ENCODE measurements around the gene NACC2.

Gene NACC2

DNA sequence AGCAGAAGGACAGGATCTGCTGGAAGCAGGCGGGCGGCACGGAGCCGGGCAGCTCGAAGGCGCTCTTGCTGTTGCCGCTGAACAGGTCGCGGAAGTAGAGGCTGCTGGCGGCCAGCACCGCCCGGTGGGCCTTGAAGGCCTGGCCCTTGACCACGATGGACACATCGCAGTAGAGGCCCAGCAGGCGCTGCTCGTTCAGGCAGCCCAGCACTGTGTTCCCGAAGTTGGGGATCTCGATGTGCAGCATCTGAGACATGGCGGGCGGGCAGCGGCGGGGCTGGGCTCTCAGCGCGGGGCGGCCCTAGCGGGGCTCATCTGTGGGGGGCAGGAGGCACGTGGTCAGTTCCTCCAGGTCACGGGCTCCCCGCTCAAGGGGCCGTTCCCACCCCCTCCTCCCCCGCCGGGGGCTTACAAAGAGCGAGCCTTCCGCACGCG is 44.8 kb downstream of the NACC2 start:
- peak overlapping the region; percentile 53 for H3K4me3 ChIP-seq (ENCODE audit: low read depth, low read length)
- peak overlapping the region; percentile 98; the same call in 1 of the 2 replicates for H3K27ac ChIP-seq (ENCODE audit: extremely low read depth, low read depth, low read length)
- ChIA-PET POLR2A (interaction anchor here (1.7 kb wide), 1 partner anchor 89 kb away, joined by 6 read pairs; the partner anchor contains the start of gene UBAC1), CTCF (interaction anchor here (0.7 kb wide), 2 partner anchors 24 to 82 kb away, joined by 4 to 5 read pairs; no protein-coding TSS in a partner anchor)
- peaks cover 0 to 44% of the 10 kb centered on the region in 2 experiments; a peak in 1 of 3 replicates for H3K36me3 ChIP-seq (ENCODE audit: control insufficient read depth in 2 of 2, insufficient read depth in 1 of 2, low read length in 2 of 2)
- TF ChIP-seq FEZF1 (tag by site-specific recombination; IDR thresholded peaks at IDR 0.05): no peak
- TF ChIP-seq ZBTB21 (tag by site-specific recombination; IDR thresholded peaks at IDR 0.05): no peak
- no peak for TF ChIP-seq ZSCAN30 (tag by site-specific recombination; IDR thresholded peaks at IDR 0.05)
- TF ChIP-seq, protein P1, sequence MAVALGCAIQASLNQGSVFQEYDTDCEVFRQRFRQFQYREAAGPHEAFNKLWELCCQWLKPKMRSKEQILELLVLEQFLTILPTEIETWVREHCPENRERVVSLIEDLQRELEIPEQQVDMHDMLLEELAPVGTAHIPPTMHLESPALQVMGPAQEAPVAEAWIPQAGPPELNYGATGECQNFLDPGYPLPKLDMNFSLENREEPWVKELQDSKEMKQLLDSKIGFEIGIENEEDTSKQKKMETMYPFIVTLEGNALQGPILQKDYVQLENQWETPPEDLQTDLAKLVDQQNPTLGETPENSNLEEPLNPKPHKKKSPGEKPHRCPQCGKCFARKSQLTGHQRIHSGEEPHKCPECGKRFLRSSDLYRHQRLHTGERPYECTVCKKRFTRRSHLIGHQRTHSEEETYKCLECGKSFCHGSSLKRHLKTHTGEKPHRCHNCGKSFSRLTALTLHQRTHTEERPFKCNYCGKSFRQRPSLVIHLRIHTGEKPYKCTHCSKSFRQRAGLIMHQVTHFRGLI (tag by site-specific recombination; IDR thresholded peaks at IDR 0.05): peak; percentile 81
- TF ChIP-seq, protein P2, sequence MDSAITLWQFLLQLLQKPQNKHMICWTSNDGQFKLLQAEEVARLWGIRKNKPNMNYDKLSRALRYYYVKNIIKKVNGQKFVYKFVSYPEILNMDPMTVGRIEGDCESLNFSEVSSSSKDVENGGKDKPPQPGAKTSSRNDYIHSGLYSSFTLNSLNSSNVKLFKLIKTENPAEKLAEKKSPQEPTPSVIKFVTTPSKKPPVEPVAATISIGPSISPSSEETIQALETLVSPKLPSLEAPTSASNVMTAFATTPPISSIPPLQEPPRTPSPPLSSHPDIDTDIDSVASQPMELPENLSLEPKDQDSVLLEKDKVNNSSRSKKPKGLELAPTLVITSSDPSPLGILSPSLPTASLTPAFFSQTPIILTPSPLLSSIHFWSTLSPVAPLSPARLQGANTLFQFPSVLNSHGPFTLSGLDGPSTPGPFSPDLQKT (IDR thresholded peaks at IDR 0.05; ENCODE audit: borderline replicate concordance, low read depth, low read length): no peak
- H3K9me3 ChIP-seq (ENCODE audit: control insufficient read depth, insufficient read depth, low read depth, low read length): no peaks in the 10 kb centered on the region
- H3K4me1 ChIP-seq (ENCODE audit: control insufficient read depth, insufficient read depth, low read length): peaks cover 8% of the 10 kb centered on the region

DNA sequence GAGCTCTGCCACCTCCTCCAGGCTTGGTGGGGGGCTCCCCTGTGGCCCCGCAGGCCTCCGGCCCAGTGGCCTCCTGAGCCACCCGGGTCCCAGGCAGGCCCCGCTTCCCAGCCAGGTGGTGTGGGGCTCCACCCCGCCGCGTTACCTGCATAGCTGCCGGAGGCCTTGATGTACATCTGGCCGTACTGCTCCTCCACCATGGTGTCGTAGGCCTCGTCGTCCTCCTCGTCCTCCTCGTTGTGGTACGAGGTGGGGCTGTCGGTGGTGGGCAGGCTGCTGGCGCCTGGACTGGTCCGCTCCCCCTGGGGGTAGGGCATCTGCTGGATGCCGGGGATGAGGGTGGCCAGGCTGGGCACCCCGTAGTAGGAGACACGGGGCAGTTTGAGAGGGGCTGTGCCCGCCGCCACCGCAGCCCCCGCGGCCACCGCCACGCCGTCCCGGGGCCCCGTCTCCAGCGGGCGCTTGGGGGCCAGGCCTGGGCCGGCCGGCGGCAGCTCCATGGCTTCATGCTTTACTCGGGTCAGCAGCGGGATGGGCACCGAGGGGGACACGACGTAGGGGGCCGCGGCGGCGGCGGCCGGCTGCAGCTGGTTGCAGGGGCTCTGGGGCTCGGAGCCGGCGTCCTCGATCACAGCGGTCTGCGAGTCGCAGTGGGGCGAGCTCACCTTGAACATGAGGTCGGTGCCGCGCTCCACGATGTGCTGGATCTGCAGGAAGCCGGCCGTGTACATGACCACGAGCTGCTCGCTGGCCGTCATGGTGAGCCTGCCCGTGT is 45.4 kb downstream of the NACC2 start:
- POLR2A ChIA-PET: no interaction called here
- Histone ChIP-seq H3K36me3 (ENCODE audit: control insufficient read depth in 2 of 2, insufficient read depth in 1 of 2, low read length in 2 of 2) (peaks cover 0 to 51% of the 10 kb centered on the region in 2 experiments; a peak in 1 of 3 replicates), H3K4me1 (ENCODE audit: control insufficient read depth, insufficient read depth, low read length) (peaks cover 8% of the 10 kb centered on the region), H3K27ac (ENCODE audit: extremely low read depth, low read depth, low read length) (no peak overlapping the region), H3K9me3 (ENCODE audit: control insufficient read depth, insufficient read depth, low read depth, low read length) (no peaks in the 10 kb centered on the region), H3K4me3 (ENCODE audit: low read depth, low read length) (no peak overlapping the region)
- CTCF ChIA-PET: no interaction called here
- TF ChIP-seq ZNF266 (tag by site-specific recombination; IDR thresholded peaks at IDR 0.05; ENCODE audit: low read depth): no peak
- TF ChIP-seq ZNF394 (tag by site-specific recombination; IDR thresholded peaks at IDR 0.05; ENCODE audit: borderline replicate concordance): no peak
- TF ChIP-seq, protein P3, sequence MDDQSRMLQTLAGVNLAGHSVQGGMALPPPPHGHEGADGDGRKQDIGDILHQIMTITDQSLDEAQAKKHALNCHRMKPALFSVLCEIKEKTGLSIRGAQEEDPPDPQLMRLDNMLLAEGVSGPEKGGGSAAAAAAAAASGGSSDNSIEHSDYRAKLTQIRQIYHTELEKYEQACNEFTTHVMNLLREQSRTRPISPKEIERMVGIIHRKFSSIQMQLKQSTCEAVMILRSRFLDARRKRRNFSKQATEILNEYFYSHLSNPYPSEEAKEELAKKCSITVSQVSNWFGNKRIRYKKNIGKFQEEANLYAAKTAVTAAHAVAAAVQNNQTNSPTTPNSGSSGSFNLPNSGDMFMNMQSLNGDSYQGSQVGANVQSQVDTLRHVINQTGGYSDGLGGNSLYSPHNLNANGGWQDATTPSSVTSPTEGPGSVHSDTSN (CRISPR knock-in tag; IDR thresholded peaks at IDR 0.05): 0 out of 2 replicates have a peak, but pooled peaks have one; percentile 3
- TF ChIP-seq ZNF335 (tag by site-specific recombination; conservative IDR thresholded peaks at IDR 0.05): no peak
- TF ChIP-seq, protein P4, sequence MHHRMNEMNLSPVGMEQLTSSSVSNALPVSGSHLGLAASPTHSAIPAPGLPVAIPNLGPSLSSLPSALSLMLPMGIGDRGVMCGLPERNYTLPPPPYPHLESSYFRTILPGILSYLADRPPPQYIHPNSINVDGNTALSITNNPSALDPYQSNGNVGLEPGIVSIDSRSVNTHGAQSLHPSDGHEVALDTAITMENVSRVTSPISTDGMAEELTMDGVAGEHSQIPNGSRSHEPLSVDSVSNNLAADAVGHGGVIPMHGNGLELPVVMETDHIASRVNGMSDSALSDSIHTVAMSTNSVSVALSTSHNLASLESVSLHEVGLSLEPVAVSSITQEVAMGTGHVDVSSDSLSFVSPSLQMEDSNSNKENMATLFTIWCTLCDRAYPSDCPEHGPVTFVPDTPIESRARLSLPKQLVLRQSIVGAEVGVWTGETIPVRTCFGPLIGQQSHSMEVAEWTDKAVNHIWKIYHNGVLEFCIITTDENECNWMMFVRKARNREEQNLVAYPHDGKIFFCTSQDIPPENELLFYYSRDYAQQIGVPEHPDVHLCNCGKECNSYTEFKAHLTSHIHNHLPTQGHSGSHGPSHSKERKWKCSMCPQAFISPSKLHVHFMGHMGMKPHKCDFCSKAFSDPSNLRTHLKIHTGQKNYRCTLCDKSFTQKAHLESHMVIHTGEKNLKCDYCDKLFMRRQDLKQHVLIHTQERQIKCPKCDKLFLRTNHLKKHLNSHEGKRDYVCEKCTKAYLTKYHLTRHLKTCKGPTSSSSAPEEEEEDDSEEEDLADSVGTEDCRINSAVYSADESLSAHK (tag by site-specific recombination; IDR thresholded peaks at IDR 0.05): no peak
- TF ChIP-seq ZNF76 (tag by site-specific recombination; IDR thresholded peaks at IDR 0.05; ENCODE audit: borderline replicate concordance, low read depth): no peak
- TF ChIP-seq ZNF514 (tag by site-specific recombination; IDR thresholded peaks at IDR 0.05): no peak
- TF ChIP-seq, protein P5, sequence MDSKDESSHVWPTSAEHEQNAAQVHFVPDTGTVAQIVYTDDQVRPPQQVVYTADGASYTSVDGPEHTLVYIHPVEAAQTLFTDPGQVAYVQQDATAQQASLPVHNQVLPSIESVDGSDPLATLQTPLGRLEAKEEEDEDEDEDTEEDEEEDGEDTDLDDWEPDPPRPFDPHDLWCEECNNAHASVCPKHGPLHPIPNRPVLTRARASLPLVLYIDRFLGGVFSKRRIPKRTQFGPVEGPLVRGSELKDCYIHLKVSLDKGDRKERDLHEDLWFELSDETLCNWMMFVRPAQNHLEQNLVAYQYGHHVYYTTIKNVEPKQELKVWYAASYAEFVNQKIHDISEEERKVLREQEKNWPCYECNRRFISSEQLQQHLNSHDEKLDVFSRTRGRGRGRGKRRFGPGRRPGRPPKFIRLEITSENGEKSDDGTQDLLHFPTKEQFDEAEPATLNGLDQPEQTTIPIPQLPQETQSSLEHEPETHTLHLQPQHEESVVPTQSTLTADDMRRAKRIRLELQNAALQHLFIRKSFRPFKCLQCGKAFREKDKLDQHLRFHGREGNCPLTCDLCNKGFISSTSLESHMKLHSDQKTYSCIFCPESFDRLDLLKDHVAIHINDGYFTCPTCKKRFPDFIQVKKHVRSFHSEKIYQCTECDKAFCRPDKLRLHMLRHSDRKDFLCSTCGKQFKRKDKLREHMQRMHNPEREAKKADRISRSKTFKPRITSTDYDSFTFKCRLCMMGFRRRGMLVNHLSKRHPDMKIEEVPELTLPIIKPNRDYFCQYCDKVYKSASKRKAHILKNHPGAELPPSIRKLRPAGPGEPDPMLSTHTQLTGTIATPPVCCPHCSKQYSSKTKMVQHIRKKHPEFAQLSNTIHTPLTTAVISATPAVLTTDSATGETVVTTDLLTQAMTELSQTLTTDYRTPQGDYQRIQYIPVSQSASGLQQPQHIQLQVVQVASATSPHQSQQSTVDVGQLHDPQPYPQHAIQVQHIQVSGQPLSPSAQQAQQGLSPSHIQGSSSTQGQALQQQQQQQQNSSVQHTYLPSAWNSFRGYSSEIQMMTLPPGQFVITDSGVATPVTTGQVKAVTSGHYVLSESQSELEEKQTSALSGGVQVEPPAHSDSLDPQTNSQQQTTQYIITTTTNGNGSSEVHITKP (tag by site-specific recombination; IDR thresholded peaks at IDR 0.05): no peak
- peak; percentile 48 for TF ChIP-seq GLIS1 (tag by site-specific recombination; IDR thresholded peaks at IDR 0.05)
- TF ChIP-seq, protein P6, sequence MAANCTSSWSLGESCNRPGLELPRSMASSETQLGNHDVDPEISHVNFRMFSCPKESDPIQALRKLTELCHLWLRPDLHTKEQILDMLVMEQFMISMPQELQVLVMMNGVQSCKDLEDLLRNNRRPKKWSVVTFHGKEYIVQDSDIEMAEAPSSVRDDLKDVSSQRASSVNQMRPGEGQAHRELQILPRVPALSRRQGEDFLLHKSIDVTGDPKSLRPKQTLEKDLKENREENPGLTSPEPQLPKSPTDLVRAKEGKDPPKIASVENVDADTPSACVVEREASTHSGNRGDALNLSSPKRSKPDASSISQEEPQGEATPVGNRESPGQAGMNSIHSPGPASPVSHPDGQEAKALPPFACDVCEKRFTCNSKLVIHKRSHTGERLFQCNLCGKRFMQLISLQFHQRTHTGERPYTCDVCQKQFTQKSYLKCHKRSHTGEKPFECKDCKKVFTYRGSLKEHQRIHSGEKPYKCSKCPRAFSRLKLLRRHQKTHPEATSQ (tag by site-specific recombination; IDR thresholded peaks at IDR 0.05): no peak
- TF ChIP-seq ZNF558 (tag by site-specific recombination; IDR thresholded peaks at IDR 0.05): no peak
- TF ChIP-seq, protein P7, sequence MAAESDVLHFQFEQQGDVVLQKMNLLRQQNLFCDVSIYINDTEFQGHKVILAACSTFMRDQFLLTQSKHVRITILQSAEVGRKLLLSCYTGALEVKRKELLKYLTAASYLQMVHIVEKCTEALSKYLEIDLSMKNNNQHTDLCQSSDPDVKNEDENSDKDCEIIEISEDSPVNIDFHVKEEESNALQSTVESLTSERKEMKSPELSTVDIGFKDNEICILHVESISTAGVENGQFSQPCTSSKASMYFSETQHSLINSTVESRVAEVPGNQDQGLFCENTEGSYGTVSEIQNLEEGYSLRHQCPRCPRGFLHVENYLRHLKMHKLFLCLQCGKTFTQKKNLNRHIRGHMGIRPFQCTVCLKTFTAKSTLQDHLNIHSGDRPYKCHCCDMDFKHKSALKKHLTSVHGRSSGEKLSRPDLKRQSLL (tag by site-specific recombination; IDR thresholded peaks at IDR 0.05): no peak
- no peak for TF ChIP-seq KLF8 (tag by site-specific recombination; IDR thresholded peaks at IDR 0.05)
- no peak for TF ChIP-seq ZNF776 (tag by site-specific recombination; IDR thresholded peaks at IDR 0.05; ENCODE audit: borderline replicate concordance)

Measured in HEK293 (cell line).